ENCODE data around the gene ACP2. TPM values are rescaled to one million over a fixed set of nuclear protein-coding genes. Genes with fewer than 3 reads are reported as not detected.
"Not testable (repeated sequence)": the region's sequence is repeated elsewhere in the genome, so short reads cannot be mapped to it uniquely, and the experiment has no call there.

ACP2 gene
- total RNA-seq, 3 donors from 2014 or later = 39.7 to 45.2 (median 41.9) TPM

GRCh38 chr11:47192111-47192510 lies 56.5 kb downstream of the ACP2 start:
- intact Hi-C loops (cut with DNase I; ENCODE audit: low total_unique reads) = no loop called here
- Histone ChIP-seq H3K4me3 (no peak overlapping the region), H3K27me3 (no peaks in the 10 kb centered on the region), H3K9me3 (no peaks in the 10 kb centered on the region), H3K36me3 (no peaks in the 10 kb centered on the region), H3K4me1 (peaks cover 0 to 4% of the 10 kb centered on the region in 2 donors), H3K27ac (no peak overlapping the region)
- TF ChIP-seq POLR2AphosphoS5 (IDR thresholded peaks at IDR 0.05) (no peak), POLR2A (IDR thresholded peaks at IDR 0.05) (no peak), CTCF (IDR thresholded peaks at IDR 0.05) (no peak)
- no peak for DNase-seq (ENCODE audit: low spot score in 2 of 2)

GRCh38 chr11:47191137-47191536 lies 57.5 kb downstream of the ACP2 start:
- H3K9me3 ChIP-seq; H3K4me1 ChIP-seq; H3K4me3 ChIP-seq; H3K36me3 ChIP-seq; H3K27ac ChIP-seq; H3K27me3 ChIP-seq; DNase-seq (ENCODE audit: low spot score in 2 of 2); intact Hi-C loops (cut with DNase I; ENCODE audit: low total_unique reads): not testable (repeated sequence)

Other genes with a start within 250 kb of the ACP2 start
- gene ARFGAP2, start 71.9 kb downstream of the ACP2 start, total RNA-seq = 100 to 1,000 TPM; 139 to 183 (median 175) TPM
- 10 to 100 TPM in 2 of 3 donors, 1 to 10 TPM in 1; 9.9 to 47.3 (median 33.1) TPM for gene PACSIN3, start 62.4 kb downstream of the ACP2 start, total RNA-seq
- gene DDB2, start 33.8 kb downstream of the ACP2 start, total RNA-seq = 10 to 100 TPM; 31.2 to 44.5 (median 39.3) TPM
- 10 to 100 TPM; 56.1 to 92.4 (median 91.1) TPM for gene NR1H3, start 9.2 kb upstream of the ACP2 start, total RNA-seq
- 10 to 100 TPM; 43.3 to 56.5 (median 46.6) TPM for gene MADD, start 21.3 kb upstream of the ACP2 start, total RNA-seq
- gene MYBPC3, start 103.9 kb upstream of the ACP2 start, total RNA-seq = under 1 TPM in 2 of 3 donors, not detected in 1; under 0.01 TPM
- 10 to 100 TPM; 12.5 to 34.9 (median 15.2) TPM for gene SPI1, start 129.7 kb upstream of the ACP2 start, total RNA-seq
- 10 to 100 TPM; 42.9 to 58.1 (median 52.8) TPM for gene SLC39A13, start 159.8 kb upstream of the ACP2 start, total RNA-seq
- gene PSMC3, start 177.6 kb upstream of the ACP2 start, total RNA-seq = 100 to 1,000 TPM in 2 of 3 donors, 10 to 100 TPM in 1; 98.5 to 168 (median 144) TPM
- under 1 TPM in 1 of 3 donors, not detected in 2; 0.64 TPM for gene RAPSN, start 200.3 kb upstream of the ACP2 start, total RNA-seq